GM21447 (cell line): Measurements from ENCODE around the gene TMEM121.

Experiments
- ATAC-seq: cut with Tn5 transposase; IDR thresholded peaks from one replicate; pipeline ENCODE4 v1.9.1; 2021; ENCODE audit not compliant: unreplicated experiment

The TMEM121 gene

GRCh38 chr14:105525861-105526775 lies at the start of gene TMEM121:
Gene TMEM121, plus strand, starts transcription at chr14:105526583. Its CDS starts 2,252 bp downstream, at chr14:105528835.
- ATAC-seq: no peak

GRCh38 chr14:105476831-105477659 lies 49.3 kb upstream of the TMEM121 start:
- no peak for ATAC-seq

- no peak for ATAC-seq
Measured at GRCh38 chr14:105477660-105478397, 48.6 kb upstream of the TMEM121 start.

GRCh38 chr14:105478398-105479251 lies 47.8 kb upstream of the TMEM121 start:
- no peak for ATAC-seq

GRCh38 chr14:105479431-105480158 lies 46.8 kb upstream of the TMEM121 start:
- no peak for ATAC-seq

- ATAC-seq: no peak
Measured at GRCh38 chr14:105480199-105480746, 46.1 kb upstream of the TMEM121 start.

- peak; percentile 51 for ATAC-seq
Measured at GRCh38 chr14:105480807-105481801, 45.3 kb upstream of the TMEM121 start.

GRCh38 chr14:105481886-105482457 lies 44.4 kb upstream of the TMEM121 start:
- peak; percentile 56 for ATAC-seq

- no peak for ATAC-seq
Measured at GRCh38 chr14:105482486-105483110, 43.8 kb upstream of the TMEM121 start.

- ATAC-seq: no peak
Measured at GRCh38 chr14:105483300-105484068, 42.9 kb upstream of the TMEM121 start.

GRCh38 chr14:105484069-105484996 lies 42.0 kb upstream of the TMEM121 start:
- ATAC-seq: no peak

- no peak for ATAC-seq
Measured at GRCh38 chr14:105484997-105485393, 41.4 kb upstream of the TMEM121 start.

GRCh38 chr14:105485739-105486162 lies 40.6 kb upstream of the TMEM121 start:
- no peak for ATAC-seq

- ATAC-seq: no peak
Measured at GRCh38 chr14:105486163-105486973, 40.0 kb upstream of the TMEM121 start, which contains the start of gene CRIP1. Gene CRIP1, plus strand, starts transcription at chr14:105486886. Its CDS starts 374 bp downstream, at chr14:105487260.
